Measurements from ENCODE around the gene SERPINB8. TPM values are rescaled to one million over a fixed set of nuclear protein-coding genes. Genes with fewer than 3 reads are reported as not detected.

The SERPINB8 gene
- total and polyA plus RNA-seq, 2 donors (not counting 1 experiment from before 2014, with no cell fraction given): 9.7 to 21.0 TPM

- Histone ChIP-seq H3K9ac (ENCODE audit: insufficient read depth, low read length) (no peak overlapping the region), H4K20me1 (ENCODE audit: control insufficient read depth, extremely low read depth, insufficient read depth, low read length) (no peaks in the 10 kb centered on the region), H3K4me2 (ENCODE audit: extremely low read depth, insufficient read depth, low read length) (no peak overlapping the region), H3K4me3 (replicated peaks in 1 of 4; ENCODE audit: control extremely low read depth in 1 of 4, insufficient read depth in 1 of 4, low read depth in 3 of 4, low read length in 4 of 4) (no peak overlapping the region), H3K4me1 (ENCODE audit: control insufficient read depth, extremely low read depth, insufficient read depth, low read length) (no peaks in the 10 kb centered on the region), H3K9me3 (ENCODE audit: control insufficient read depth, insufficient read depth, low read depth, low read length) (no peaks in the 10 kb centered on the region), H2AFZ (ENCODE audit: low read length) (no peak overlapping the region), H3K27me3 (ENCODE audit: control insufficient read depth, insufficient read depth, low read length) (peaks cover 2% of the 10 kb centered on the region), H3K79me2 (ENCODE audit: control insufficient read depth, insufficient read depth, low read length) (no peaks in the 10 kb centered on the region), H3K27ac (ENCODE audit: insufficient read depth, low read length) (no peak overlapping the region), H3K36me3 (ENCODE audit: control insufficient read depth, insufficient read depth, low read length) (no peaks in the 10 kb centered on the region)
- TF ChIP-seq CTCF (conservative IDR thresholded peaks at IDR 0.05 in 1 of 2, IDR thresholded peaks at IDR 0.05 in 1 of 2; ENCODE audit: low read depth in 1 of 2, low read length in 2 of 2) (no peak), EZH2 (IDR thresholded peaks at IDR 0.05; ENCODE audit: low read length, missing control alignments) (no peak)
- DNase-seq (ENCODE audit: low read depth in 2 of 2): peak in 1 of 2 donors; percentile 46
Measured at GRCh38 chr18:63953811-63954210, 16.1 kb upstream of the SERPINB8 start.

GRCh38 chr18:63956755-63957154 lies 13.1 kb upstream of the SERPINB8 start:
- no peak for DNase-seq (ENCODE audit: low read depth in 2 of 2)
- no peak overlapping the region for H3K4me3 ChIP-seq (replicated peaks in 1 of 4; ENCODE audit: control extremely low read depth in 1 of 4, insufficient read depth in 1 of 4, low read depth in 3 of 4, low read length in 4 of 4)
- no peak overlapping the region for H3K27ac ChIP-seq (ENCODE audit: insufficient read depth, low read length)
- H3K79me2 ChIP-seq (ENCODE audit: control insufficient read depth, insufficient read depth, low read length): no peaks in the 10 kb centered on the region
- no peaks in the 10 kb centered on the region for H3K9me3 ChIP-seq (ENCODE audit: control insufficient read depth, insufficient read depth, low read depth, low read length)
- H3K9ac ChIP-seq (ENCODE audit: insufficient read depth, low read length): no peak overlapping the region
- H2AFZ ChIP-seq (ENCODE audit: low read length): no peak overlapping the region
- no peaks in the 10 kb centered on the region for H3K4me1 ChIP-seq (ENCODE audit: control insufficient read depth, extremely low read depth, insufficient read depth, low read length)
- H4K20me1 ChIP-seq (ENCODE audit: control insufficient read depth, extremely low read depth, insufficient read depth, low read length): no peaks in the 10 kb centered on the region
- H3K36me3 ChIP-seq (ENCODE audit: control insufficient read depth, insufficient read depth, low read length): no peaks in the 10 kb centered on the region
- no peak for TF ChIP-seq CTCF (conservative IDR thresholded peaks at IDR 0.05 in 1 of 2, IDR thresholded peaks at IDR 0.05 in 1 of 2; ENCODE audit: low read depth in 1 of 2, low read length in 2 of 2)
- no peak for TF ChIP-seq EZH2 (IDR thresholded peaks at IDR 0.05; ENCODE audit: low read length, missing control alignments)
- H3K27me3 ChIP-seq (ENCODE audit: control insufficient read depth, insufficient read depth, low read length): peaks cover 4% of the 10 kb centered on the region
- no peak overlapping the region for H3K4me2 ChIP-seq (ENCODE audit: extremely low read depth, insufficient read depth, low read length)

- Histone ChIP-seq H3K36me3 (ENCODE audit: control insufficient read depth, insufficient read depth, low read length) (no peaks in the 10 kb centered on the region), H3K4me2 (ENCODE audit: extremely low read depth, insufficient read depth, low read length) (no peak overlapping the region), H3K79me2 (ENCODE audit: control insufficient read depth, insufficient read depth, low read length) (no peaks in the 10 kb centered on the region), H3K9me3 (ENCODE audit: control insufficient read depth, insufficient read depth, low read depth, low read length) (no peaks in the 10 kb centered on the region), H3K4me1 (ENCODE audit: control insufficient read depth, extremely low read depth, insufficient read depth, low read length) (no peaks in the 10 kb centered on the region), H4K20me1 (ENCODE audit: control insufficient read depth, extremely low read depth, insufficient read depth, low read length) (no peaks in the 10 kb centered on the region), H3K4me3 (replicated peaks in 1 of 4; ENCODE audit: control extremely low read depth in 1 of 4, insufficient read depth in 1 of 4, low read depth in 3 of 4, low read length in 4 of 4) (no peak overlapping the region), H2AFZ (ENCODE audit: low read length) (no peak overlapping the region), H3K27me3 (ENCODE audit: control insufficient read depth, insufficient read depth, low read length) (peaks cover 4% of the 10 kb centered on the region), H3K27ac (ENCODE audit: insufficient read depth, low read length) (no peak overlapping the region), H3K9ac (ENCODE audit: insufficient read depth, low read length) (no peak overlapping the region)
- DNase-seq (ENCODE audit: low read depth in 2 of 2): no peak
- no peak for TF ChIP-seq EZH2 (IDR thresholded peaks at IDR 0.05; ENCODE audit: low read length, missing control alignments)
- no peak for TF ChIP-seq CTCF (conservative IDR thresholded peaks at IDR 0.05 in 1 of 2, IDR thresholded peaks at IDR 0.05 in 1 of 2; ENCODE audit: low read depth in 1 of 2, low read length in 2 of 2)
Measured at GRCh38 chr18:63960891-63961290, 9.0 kb upstream of the SERPINB8 start.
